Measurements from ENCODE around the gene PAX2.

- no peak for TF ChIP-seq SPI1 (IDR thresholded peaks at IDR 0.05; ENCODE audit: low read depth, low read length)
- TF ChIP-seq POLR2A (IDR thresholded peaks at IDR 0.05; ENCODE audit: low read depth, low read length): no peak
- no peak for TF ChIP-seq POLR2AphosphoS5 (IDR thresholded peaks at IDR 0.05; ENCODE audit: low read depth, low read length)
Observed at GRCh38 chr10:100810835-100811116, 65.4 kb downstream of the PAX2 start.
